Measurements from ENCODE around the gene CH25H. TPM values are rescaled to one million over a fixed set of nuclear protein-coding genes. Genes with fewer than 3 reads are reported as not detected.
"Not testable (repeated sequence)": the region's sequence is repeated elsewhere in the genome, so short reads cannot be mapped to it uniquely, and the experiment has no call there.

The CH25H gene, protein sequence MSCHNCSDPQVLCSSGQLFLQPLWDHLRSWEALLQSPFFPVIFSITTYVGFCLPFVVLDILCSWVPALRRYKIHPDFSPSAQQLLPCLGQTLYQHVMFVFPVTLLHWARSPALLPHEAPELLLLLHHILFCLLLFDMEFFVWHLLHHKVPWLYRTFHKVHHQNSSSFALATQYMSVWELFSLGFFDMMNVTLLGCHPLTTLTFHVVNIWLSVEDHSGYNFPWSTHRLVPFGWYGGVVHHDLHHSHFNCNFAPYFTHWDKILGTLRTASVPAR
- 1 to 10 TPM in 2 of 4 donors, under 1 TPM in 1, not detected in 1; 0.70 to 9.9 (median 3.1) TPM for total RNA-seq

DNA sequence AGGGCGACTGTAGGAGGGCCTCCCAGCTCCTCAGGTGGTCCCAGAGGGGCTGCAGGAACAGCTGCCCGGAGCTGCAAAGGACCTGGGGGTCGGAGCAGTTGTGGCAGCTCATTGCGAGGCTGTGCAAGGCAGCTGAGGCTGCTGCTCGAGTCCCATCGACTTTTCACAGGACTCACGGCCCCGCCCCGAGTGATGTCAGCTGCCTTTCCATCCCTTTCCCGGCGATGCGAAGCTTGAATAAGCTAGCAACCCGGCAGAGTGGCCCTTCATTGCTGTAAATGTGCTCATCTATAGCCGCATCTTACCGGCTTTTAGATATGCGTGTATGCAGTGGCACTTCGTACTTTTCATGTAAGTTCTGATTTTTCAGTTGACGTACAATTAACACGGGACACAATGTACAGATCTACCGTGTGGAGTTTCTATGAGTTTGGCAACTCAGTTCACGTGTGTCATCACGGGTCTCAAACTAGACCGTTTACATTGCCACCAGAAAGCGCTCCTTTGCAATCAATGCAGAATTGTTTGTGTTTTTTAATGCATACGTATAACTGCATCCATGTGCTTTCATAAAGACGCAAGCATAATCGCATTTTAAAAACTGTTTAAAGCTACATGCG is at the start of gene CH25H:
Gene CH25H, minus strand, starts transcription at position 137 of the 620 bp plus-strand sequence. Its CDS starts 25 bp downstream, at position 112.
- Histone ChIP-seq H3K36me3 (no peaks in the 10 kb centered on the region), H3K4me3 (peak within 1 kb of the TSS; percentile 28 to 58 (median 48)), H3K9me3 (no peaks in the 10 kb centered on the region), H3K4me1 (peaks cover 0 to 18% (median 9%) of the 10 kb centered on the region in 4 donors), H3K27me3 (peaks cover 0 to 8% of the 10 kb centered on the region in 2 donors), H3K27ac (peak within 1 kb of the TSS; percentile 52 to 75 (median 65))
- TF ChIP-seq, protein P1, sequence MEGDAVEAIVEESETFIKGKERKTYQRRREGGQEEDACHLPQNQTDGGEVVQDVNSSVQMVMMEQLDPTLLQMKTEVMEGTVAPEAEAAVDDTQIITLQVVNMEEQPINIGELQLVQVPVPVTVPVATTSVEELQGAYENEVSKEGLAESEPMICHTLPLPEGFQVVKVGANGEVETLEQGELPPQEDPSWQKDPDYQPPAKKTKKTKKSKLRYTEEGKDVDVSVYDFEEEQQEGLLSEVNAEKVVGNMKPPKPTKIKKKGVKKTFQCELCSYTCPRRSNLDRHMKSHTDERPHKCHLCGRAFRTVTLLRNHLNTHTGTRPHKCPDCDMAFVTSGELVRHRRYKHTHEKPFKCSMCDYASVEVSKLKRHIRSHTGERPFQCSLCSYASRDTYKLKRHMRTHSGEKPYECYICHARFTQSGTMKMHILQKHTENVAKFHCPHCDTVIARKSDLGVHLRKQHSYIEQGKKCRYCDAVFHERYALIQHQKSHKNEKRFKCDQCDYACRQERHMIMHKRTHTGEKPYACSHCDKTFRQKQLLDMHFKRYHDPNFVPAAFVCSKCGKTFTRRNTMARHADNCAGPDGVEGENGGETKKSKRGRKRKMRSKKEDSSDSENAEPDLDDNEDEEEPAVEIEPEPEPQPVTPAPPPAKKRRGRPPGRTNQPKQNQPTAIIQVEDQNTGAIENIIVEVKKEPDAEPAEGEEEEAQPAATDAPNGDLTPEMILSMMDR (IDR thresholded peaks at IDR 0.05), result no peak
- peak in 1 of 2 donors; percentile 25 for TF ChIP-seq POLR2A (IDR thresholded peaks at IDR 0.05)
- peak; percentile 55 to 87 (median 64) for DNase-seq

DNA sequence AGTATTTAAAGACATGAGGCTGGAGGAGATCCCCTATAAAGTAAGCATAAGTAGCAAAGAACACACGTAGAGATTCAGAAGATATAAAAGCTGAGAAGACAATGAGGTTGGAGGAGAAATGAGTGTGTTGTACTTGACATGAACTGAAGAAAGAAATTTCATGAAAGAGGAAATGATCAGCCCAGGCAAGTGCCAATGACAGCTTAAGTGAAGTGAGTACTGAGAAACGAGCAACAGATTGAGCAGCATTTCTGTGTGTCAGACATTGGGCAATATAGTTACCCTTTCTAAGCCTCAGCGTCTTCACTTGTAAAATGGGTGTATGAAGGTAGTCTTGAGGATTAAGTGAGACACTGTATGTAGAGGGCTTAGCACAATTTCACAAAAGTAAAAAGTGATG is 49.2 kb upstream of the CH25H start:
- DNase-seq, result no peak
- TF ChIP-seq POLR2A (IDR thresholded peaks at IDR 0.05), result no peak
- TF ChIP-seq, protein P1 (IDR thresholded peaks at IDR 0.05), result no peak
- no peaks in the 10 kb centered on the region for H3K27me3 ChIP-seq
- H3K9me3 ChIP-seq, result peaks cover 0 to 3% (median 0%) of the 10 kb centered on the region in 4 donors
- H3K36me3 ChIP-seq, result no peaks in the 10 kb centered on the region
- H3K4me1 ChIP-seq, result no peaks in the 10 kb centered on the region
- no peak overlapping the region for H3K27ac ChIP-seq
- no peak overlapping the region for H3K4me3 ChIP-seq

DNA sequence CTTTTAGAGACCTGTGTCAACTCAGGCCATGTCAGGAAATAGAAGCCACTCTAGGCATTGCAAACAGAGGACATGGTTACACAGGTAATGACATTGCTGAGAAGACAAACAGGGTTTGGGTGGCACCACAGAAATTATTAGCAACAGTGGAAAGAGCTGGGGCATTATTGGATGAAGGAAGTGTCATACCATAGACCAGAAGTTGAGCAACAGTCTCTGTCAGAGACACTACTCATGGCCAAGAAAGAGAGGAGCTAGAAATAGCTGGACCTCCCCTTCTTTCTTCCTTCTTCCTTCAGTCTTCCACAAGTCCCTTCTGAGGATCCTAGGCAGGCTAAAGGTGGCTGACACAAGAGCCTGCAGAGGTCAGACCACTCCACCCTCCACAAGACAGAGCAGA is 48.7 kb upstream of the CH25H start:
- no peak for DNase-seq
- Histone ChIP-seq H3K4me3 (no peak overlapping the region), H3K27me3 (no peaks in the 10 kb centered on the region), H3K4me1 (no peaks in the 10 kb centered on the region), H3K36me3 (no peaks in the 10 kb centered on the region), H3K27ac (no peak overlapping the region), H3K9me3 (peaks cover 0 to 3% (median 0%) of the 10 kb centered on the region in 4 donors)
- TF ChIP-seq, protein P1 (IDR thresholded peaks at IDR 0.05), result no peak
- TF ChIP-seq POLR2A (IDR thresholded peaks at IDR 0.05), result no peak

DNA sequence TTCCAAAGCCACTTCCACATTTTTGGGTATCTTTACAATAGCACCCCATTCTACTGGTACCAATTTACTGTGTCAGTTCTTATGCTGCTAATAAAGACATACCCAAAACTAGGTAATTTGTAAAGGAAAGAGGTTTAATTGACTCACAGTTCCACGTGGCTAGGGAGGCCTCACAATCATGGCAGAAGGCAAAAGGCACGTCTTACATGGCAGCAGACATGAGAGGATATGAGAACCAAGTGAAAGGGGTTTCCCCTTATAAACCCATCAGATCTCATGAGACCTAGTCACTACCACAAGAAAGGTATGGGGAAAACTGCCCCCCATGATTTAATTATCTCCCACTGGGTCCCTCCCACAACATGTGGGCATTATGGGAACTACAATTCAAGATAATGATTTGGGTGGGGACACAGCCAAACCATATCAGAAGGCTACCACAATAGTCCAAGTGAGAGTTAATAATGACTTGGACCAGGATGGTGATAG is 48.0 kb upstream of the CH25H start:
- not testable (repeated sequence) for H3K9me3 ChIP-seq, DNase-seq, H3K4me1 ChIP-seq, H3K27ac ChIP-seq, H3K4me3 ChIP-seq, H3K36me3 ChIP-seq, H3K27me3 ChIP-seq

DNA sequence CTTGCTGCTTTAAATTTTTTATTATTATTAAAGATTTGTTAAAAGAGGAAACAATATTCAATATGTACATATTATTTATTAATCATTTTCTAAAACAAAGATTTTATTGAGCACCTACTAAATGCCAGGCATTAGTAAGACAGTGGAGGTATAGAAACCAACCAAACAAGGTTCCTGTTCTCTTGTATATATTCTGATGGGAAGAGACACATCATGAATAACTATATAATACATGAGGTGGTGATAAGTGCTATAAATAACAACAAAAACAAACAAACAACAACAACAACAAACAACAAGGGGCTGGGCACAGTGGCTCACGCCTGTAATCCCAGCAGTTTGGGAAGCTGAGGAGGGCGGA is 45.1 kb upstream of the CH25H start:
- DNase-seq, result no peak
- Histone ChIP-seq H3K4me3 (peak overlapping the region in 3 of 4 donors; percentile 61 to 88 (median 81)), H3K4me1 (no peaks in the 10 kb centered on the region), H3K9me3 (peaks cover 0 to 3% (median 0%) of the 10 kb centered on the region in 4 donors), H3K36me3 (no peaks in the 10 kb centered on the region), H3K27ac (peak overlapping the region in 2 of 4 donors; percentile 84 to 85), H3K27me3 (no peaks in the 10 kb centered on the region)
- TF ChIP-seq, protein P1 (IDR thresholded peaks at IDR 0.05), result no peak
